NCI-H1048 (cell line): ENCODE results near the gene MANSC1.
"Not testable (repeated sequence)": the region's sequence is repeated elsewhere in the genome, so short reads cannot be mapped to it uniquely, and the experiment has no call there.

Experiments
- DNase-seq: peaks from one replicate; lab custom pipeline; 2025; lab: John Stamatoyannopoulos, UW

The MANSC1 gene

DNA sequence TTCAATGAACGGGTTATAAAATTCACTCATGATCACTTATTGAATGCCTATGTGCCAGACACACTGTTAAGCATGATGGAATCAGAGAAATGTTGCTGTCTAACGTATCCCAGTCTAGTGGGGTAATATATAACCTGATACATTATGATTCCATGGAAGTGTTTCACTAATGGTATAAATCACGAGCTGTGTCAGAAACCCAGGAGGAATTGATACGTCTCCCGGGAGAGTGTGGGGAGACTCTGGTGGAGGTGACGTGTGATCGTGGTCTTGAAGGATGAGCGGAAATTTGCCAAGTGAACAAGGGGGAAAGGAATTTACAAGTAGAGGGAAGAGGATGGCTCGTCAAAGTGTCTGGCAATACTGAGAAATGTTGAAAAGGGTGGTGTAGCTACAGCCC, 26.5 kb downstream of the MANSC1 start:
- DNase-seq, result no peak

DNA sequence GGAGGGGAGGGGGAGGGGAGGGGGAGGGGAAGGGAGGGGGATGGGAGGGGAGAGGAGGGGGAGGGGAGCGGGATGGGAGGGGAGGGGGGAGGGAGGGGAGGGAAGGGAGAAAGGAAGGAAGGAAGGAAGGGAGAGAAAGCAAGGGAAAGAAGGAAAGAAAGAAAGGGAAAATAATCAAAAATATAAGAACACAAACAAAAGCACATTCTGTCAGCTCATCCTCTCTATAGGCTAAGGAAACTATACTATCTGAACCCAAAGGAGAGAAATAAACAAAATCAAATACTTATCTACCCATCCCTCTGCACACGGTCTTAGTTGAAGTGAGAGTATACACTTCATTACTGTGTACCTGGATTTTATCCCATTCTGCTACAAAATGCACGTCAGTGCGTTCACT, 26.9 kb downstream of the MANSC1 start:
- no peak for DNase-seq

DNA sequence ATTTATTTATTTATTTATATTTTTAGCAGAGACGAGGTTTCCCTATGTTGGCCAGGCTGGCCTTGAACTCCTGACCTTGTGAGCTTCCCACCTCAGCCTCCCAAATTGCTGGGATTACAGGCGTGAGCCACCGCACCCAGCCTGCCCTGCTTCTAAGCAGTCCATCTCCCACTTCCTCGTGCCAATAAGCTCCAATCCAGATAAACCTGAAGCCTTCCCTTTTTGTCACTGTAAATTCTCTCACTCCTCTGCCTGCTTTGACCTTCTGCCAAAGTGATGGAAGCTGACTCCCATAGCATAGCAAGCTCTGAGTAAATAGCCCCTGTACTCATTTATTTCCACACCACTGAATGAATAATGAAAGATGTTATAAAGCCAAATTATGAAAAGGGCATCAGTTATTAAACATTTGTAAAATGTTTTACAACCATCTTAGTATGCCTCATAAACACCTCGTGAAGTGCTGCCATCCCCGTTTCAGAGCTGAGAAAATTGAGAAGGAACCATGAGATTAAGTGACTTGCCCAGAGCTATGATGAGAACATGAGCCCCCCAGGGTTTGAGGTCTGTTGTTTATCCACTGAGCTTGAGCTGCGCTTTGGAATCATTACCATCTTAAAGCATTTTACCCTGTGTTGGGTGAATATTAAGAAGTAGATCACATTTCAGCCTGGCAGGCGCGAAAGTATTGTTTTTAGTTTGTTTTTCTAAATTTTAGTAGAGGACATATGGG, 30.4 kb downstream of the MANSC1 start:
- no peak for DNase-seq

DNA sequence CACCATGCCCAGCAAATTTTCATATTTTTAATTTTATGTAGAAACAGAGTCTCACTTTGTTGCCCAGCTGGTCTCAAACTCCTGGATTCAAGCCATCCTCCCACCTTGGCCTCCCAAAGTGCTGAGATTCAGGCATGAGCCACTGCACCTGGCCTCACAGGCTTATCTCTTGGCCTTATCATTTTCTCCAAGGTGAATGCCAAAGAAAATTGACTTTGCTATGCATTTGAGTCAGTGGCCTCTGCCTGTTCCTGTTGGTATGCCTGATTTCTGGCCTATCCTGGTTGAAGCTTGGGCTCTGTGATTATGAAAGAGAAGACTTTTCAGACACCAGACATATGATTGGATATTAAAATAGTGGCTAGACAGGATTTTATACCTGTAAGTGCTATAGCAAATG, 34.2 kb downstream of the MANSC1 start:
- DNase-seq, result no peak

DNA sequence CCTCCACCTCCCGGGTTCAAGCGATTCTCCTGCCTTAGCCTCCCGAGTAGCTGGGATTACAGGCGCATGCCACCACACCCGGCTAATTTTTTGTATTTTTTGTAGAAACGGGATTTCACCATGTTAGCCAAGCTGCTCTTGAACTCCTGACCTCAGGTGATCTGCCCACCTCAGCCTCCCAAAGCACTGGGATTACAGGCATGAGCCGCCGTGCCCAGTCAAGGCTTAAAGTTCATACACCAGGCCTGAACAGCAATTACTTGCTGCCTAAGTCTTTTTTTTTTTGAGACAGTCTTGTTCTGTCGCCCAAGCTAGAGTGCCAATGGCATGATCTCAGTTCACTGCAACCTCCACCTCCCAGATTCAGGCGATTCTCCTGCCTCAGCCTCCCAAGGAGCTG, 39.3 kb downstream of the MANSC1 start:
- DNase-seq, result not testable (repeated sequence)

DNA sequence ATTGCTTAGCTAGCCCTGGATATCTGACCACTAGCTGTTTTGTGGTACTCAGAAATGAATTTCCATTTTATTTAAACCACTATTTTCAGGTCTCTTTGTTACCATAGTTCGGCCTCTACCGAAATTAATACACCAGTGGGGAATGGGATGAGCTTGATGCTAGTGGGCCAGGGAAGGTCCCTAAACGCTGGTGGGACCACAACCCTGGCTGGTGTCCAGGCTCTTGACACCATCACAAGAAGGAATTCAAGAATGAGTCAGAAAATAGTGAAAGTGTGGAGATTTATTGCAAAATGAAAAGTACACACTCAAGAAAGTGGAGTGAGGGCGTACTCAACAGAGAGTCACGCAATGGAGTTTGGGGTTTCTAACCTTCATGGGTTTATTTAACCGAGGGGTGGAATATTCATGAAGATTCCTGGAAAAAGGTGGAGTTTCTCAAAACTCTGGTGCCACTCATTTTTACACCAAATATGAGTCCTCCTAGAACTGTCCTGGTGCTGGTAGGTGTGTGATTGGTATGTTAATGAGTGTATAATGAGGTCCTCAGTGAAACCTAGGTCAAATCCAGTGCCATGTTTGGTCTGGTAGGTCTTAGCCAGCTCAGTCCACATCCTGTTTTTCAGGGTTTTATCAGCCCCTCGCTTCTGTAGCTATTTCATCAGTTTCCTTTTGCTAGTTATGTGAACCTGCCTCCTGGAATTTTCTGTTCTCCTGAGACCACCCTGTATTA, 44.3 kb downstream of the MANSC1 start:
- DNase-seq, result no peak

DNA sequence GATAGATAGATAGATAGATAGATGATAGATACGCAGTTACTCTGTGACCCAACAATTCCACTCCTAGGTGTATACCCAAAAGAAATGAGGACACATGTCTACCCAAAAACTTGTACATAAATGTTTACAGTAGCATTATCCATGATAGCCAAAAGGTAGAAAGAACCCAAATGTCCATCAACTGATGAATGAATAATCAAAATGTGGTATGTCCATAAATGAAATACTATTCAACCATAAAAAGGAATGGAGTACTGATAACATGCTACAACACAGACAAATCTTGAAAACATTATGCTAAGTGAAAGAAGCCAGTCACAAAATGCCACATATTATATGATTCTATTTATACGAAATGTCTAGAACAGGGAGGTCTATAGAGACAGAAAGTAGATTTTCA, 47.1 kb downstream of the MANSC1 start:
- no peak for DNase-seq

DNA sequence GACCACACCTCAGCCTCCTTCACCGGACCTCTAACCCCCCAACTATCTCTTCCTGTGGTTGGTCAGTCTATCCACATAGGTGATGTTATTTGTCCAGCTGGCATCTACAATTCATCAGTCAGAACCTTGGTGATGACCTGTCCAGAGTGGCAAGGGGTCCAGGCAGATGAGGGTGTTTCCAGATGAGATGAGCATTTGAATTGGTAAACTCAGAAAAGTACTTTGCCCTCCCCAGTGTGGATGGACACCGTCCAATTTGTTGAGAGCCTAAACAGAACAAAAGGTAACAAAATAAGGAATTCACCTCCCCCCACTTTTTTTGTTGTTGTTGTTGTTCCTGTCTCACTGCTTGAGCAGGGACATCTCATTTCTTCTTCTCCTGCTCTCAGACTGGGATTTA, 48.9 kb downstream of the MANSC1 start:
- no peak for DNase-seq

DNA sequence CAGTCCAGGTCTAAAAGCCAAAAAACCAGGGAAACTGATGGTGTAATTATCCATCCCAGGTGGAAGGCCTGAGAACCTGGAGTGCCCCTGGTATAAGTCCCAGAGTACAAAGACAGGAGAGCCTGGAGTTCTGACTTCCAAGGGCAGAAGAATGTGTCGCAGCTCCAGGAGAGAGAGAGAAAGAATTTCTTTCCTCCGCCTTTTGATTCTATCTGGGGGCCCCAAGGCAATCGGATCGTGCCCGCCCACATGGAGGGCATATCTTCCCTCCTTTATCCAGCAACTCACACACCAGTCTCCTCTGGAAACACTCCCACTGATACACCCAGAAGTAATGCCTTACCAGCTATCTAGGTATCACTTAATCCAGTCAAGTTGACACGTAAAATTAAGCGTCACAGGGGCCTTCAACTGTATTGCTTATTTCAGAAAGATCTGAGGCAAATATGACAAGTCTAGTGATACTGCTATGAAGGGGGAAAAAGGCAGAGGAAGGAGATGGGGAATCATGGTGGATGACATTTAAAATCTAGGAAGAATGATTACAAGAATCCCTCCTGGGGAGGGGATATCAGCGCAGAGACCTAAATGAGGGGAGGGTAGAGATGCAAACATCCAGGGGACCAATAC, 52.7 kb downstream of the MANSC1 start:
- DNase-seq, result no peak

DNA sequence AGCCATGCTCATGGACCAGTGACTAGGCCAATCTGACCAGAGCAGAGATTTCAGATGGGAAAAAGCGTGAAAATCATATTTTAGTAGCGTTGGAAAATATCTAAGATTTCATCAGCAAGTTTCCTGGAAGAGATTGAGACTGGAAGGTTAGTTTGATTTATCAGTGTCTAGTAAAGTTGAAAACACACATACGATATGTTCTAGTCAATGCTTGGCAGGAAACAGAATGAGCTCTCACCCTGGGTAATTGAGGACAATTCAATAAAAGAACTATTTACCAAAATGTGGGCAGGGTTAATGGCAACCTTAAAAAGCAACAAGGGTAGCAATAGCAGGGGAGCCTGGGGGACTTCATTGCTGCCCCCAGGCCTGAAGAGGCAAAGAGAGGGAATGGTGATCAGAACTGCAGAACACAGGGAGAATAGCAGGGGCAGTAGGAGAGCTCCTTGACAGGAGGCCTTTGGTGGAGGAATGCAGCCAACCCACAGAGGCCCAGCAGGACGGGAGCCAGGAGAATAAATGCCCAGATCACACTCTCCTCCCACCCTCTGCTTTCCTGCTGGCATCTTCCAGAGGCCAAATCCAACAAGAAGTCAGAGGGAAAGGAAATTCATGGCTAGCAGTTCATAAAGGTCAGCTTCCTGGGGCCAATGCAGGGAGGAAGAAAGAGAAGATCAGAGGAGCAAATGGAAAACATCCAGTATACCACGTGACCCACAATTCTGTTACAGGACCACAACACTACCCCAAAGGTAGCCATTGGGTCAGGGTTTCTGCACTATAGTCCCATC, 55.6 kb downstream of the MANSC1 start:
- no peak for DNase-seq

DNA sequence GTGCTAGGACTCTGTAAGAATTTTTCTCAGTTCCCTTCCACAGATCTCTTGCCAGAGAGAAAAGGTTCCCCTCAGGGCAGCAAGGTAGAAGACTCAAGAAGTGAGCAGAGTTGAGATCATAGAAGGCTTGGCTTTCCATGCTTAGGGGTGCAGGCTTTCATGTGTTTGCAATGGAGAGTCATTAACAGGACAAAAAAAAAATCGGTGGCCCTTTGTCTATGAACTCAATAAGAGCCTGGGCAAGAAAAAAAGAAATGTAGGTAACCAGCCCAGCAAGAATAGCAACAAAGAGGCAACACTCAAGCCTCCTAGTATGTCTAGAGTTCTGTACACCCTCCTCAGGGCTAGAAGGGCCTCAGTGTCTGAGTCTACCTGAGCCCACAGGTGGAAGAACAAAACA, 59.8 kb downstream of the MANSC1 start:
- no peak for DNase-seq

DNA sequence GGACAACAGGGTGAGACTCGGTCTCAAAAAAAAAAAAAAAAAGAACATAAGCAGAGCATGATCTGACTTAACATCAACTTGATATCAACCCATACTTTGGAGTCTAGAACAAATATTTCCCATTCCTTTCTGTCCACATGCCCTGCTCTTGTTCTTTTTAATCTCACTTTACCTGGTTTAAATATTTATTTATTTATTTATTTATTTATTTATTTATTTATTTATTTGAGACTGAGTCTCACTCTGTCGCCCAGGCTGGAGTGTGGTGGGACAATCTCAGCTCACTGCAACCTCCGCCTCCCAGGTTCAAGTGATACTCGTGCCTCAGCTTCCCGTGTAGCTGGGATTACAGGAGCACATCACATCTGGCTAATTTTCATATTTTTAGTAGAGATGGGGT, 63.6 kb downstream of the MANSC1 start:
- no peak for DNase-seq

DNA sequence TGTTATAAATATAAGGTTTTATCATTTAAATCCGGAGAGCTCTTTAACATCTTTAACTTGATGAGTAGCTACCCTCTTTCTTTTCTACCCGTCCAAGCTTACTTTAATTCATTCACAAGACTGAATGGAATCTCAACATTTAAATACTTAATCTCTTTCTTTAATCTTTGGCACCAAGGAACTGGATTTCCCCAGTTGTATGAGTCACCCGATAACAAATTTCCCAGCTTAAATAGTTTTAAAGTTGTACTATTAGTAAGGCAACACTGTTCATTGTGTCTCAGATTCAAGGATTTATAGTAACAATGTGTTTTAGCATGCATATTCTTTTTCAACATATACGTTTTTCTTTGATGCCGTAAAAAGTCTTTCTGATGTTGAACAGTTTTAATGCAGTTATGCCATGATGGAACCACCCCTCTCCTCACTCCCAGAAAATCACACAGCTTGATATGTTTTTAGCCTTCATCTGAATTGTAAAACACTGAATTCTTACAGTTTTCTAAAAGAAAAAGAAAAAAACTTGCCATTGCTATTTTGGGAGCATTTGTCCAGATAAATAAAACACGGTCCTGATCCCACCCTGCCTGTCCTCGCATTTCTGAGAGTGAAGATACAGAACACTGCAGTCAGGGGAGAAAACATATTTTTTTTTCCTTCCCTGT, 67.1 kb downstream of the MANSC1 start:
- DNase-seq, result no peak

DNA sequence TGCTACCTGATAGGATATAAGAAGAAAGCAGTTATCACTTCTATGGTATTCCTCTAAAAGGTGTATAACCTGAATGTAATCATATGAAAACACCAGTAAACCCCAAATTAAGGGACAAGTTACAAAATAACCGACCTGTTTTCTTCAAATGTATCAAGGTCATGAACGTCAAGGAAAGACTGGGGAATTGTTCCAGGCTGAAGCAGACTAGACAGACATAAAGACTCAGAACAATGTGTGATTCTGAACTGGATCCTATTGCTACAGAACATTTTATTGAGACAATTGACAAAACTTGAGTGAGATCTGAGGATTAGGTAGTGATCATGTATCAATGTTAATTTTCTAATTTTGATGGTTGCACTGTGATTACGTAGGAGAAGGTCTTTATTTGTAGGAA, 67.8 kb downstream of the MANSC1 start:
- no peak for DNase-seq

DNA sequence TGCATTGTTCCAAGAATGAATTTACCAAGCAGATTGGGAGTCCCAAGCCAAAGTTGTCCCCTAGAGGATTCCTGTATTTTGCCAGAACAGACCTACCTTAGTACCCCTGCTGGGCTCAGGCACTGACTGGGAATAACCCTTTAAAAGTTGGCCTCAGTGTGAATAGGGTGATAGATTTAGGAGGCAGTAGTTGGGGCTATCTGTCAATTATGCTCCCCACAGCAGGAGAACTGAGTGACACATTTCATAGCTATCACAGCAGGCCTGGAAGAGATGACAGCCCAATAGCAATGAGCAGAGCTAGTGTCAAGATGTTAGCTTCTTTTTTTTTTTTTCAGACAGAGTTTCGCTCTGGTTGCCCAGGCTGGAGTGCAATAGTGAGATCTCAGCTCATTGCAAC, 68.9 kb downstream of the MANSC1 start:
- no peak for DNase-seq

DNA sequence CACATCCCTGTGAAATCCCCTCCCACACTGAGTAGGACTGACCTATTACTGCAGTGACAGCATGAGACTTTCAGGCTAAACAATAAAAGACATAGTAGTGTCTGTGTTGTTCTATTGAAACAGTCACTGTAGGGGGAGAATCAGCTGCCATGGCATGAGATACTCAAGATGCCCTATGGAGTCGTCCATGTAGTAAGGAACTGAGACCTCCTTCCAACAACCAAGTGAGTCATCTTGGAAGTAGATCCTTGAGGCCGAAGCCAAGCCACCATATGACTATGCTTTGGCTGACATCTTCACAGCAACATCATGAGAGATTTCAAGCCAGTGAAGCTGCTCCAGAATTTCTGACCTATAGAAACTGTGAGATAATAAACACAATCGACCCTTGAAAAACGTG, 71.1 kb downstream of the MANSC1 start:
- DNase-seq, result no peak
